Ectodermal cell (in vitro differentiated cells): ENCODE data around the gene FAM76B.
"Not testable (repeated sequence)": the region's sequence is repeated elsewhere in the genome, so short reads cannot be mapped to it uniquely, and the experiment has no call there.

Experiments used
- H3K27ac ChIP-seq: 2 replicates; pipeline ENCODE4 v1.7.0; 2013; ENCODE audit warnings: mild to moderate bottlenecking, low read depth, low read length; ENCODE audit not compliant: insufficient read depth, poor library complexity, severe bottlenecking
- H3K27me3 ChIP-seq: 2 replicates; pipeline ENCODE4 v1.7.0; 2013; ENCODE audit warnings: mild to moderate bottlenecking, low read length; ENCODE audit not compliant: insufficient read depth, control insufficient read depth, poor library complexity, severe bottlenecking
- H3K36me3 ChIP-seq: one replicate; pipeline ENCODE4 v1.7.0; 2013; ENCODE audit warnings: low read length; ENCODE audit not compliant: control insufficient read depth, insufficient read depth
- H3K4me1 ChIP-seq: one replicate; pipeline ENCODE4 v1.7.0; 2013; ENCODE audit warnings: low read length; ENCODE audit not compliant: control insufficient read depth, insufficient read depth
- H3K4me3 ChIP-seq: 2 replicates; pipeline ENCODE4 v1.7.0; 2013; ENCODE audit warnings: low read depth, low read length, control low read depth; ENCODE audit not compliant: insufficient read depth
- H3K9me3 ChIP-seq: 2 replicates; pipeline ENCODE4 v1.7.0; 2013; ENCODE audit warnings: mild to moderate bottlenecking, low read length, moderate library complexity; ENCODE audit not compliant: control insufficient read depth
- WGBS, 2 experiments: methylation state at CpG; one replicate each; pipeline ENCODE4 v1.1.7; 2013; ENCODE audit warnings: missing lambda C conversion rate in 2 of 2; 5-methylcytosine and 5-hydroxymethylcytosine counted together

The FAM76B gene

GRCh38 chr11:95811052-95811451, 21.5 kb upstream of the FAM76B start:
- H3K36me3 ChIP-seq, result peaks cover 17% of the 10 kb centered on the region
- H3K27ac ChIP-seq, H3K4me1 ChIP-seq, H3K9me3 ChIP-seq, H3K4me3 ChIP-seq, H3K27me3 ChIP-seq: not testable (repeated sequence)
- 96 to 99% methylated on average over 4 of the region's 4 CpGs for WGBS, 2 experiments

- 95% methylated on average over 6 of the region's 6 CpGs for WGBS, 2 experiments
- not testable (repeated sequence) for H3K27ac ChIP-seq, H3K4me3 ChIP-seq, H3K27me3 ChIP-seq, H3K4me1 ChIP-seq, H3K9me3 ChIP-seq
- H3K36me3 ChIP-seq, result peaks cover 21% of the 10 kb centered on the region
These were observed 16.9 kb upstream of the FAM76B start for GRCh38 chr11:95806464-95806863.

- WGBS, 2 experiments, result 90 to 99% methylated on average over 1 to 2 of the region's 2 CpGs
- Histone ChIP-seq H3K27ac (no peak overlapping the region), H3K27me3 (no peaks in the 10 kb centered on the region), H3K36me3 (peaks cover 21% of the 10 kb centered on the region), H3K4me3 (no peak overlapping the region), H3K9me3 (no peaks in the 10 kb centered on the region), H3K4me1 (no peaks in the 10 kb centered on the region)
These were observed 16.3 kb upstream of the FAM76B start for GRCh38 chr11:95805869-95806268.

- WGBS, 2 experiments, result no CpG with 5 or more reads among the region's 2 CpGs
- Histone ChIP-seq H3K27ac (no peak overlapping the region), H3K4me1 (no peaks in the 10 kb centered on the region), H3K4me3 (no peak overlapping the region), H3K27me3 (no peaks in the 10 kb centered on the region), H3K9me3 (no peaks in the 10 kb centered on the region), H3K36me3 (peaks cover 24% of the 10 kb centered on the region)
These were observed 14.4 kb upstream of the FAM76B start for GRCh38 chr11:95803973-95804372.

- Histone ChIP-seq H3K36me3 (peaks cover 24% of the 10 kb centered on the region), H3K27ac (no peak overlapping the region), H3K4me3 (no peak overlapping the region), H3K9me3 (no peaks in the 10 kb centered on the region), H3K27me3 (no peaks in the 10 kb centered on the region), H3K4me1 (no peaks in the 10 kb centered on the region)
- WGBS, 2 experiments, result 93% methylated on average over 1 of the region's 1 CpG
These were observed 13.2 kb upstream of the FAM76B start for GRCh38 chr11:95802806-95803205.

- Histone ChIP-seq H3K9me3 (no peaks in the 10 kb centered on the region), H3K36me3 (peaks cover 10% of the 10 kb centered on the region), H3K4me1 (no peaks in the 10 kb centered on the region), H3K4me3 (no peak overlapping the region), H3K27me3 (no peaks in the 10 kb centered on the region), H3K27ac (no peak overlapping the region)
- WGBS, 2 experiments, result 86 to 92% methylated on average over 11 of the region's 12 CpGs
These were observed 10.9 kb upstream of the FAM76B start for GRCh38 chr11:95800438-95800837.

- Histone ChIP-seq H3K4me3 (no peak overlapping the region), H3K27ac (no peak overlapping the region), H3K27me3 (no peaks in the 10 kb centered on the region), H3K9me3 (no peaks in the 10 kb centered on the region), H3K36me3 (peaks cover 10% of the 10 kb centered on the region), H3K4me1 (no peaks in the 10 kb centered on the region)
- 91 to 99% methylated on average over 1 of the region's 1 CpG for WGBS, 2 experiments
These were observed 10.0 kb upstream of the FAM76B start for GRCh38 chr11:95799546-95799945.

- no peaks in the 10 kb centered on the region for H3K27me3 ChIP-seq
- no peak overlapping the region for H3K27ac ChIP-seq
- H3K4me3 ChIP-seq, result no peak overlapping the region
- WGBS, 2 experiments, result 94 to 97% methylated on average over 3 of the region's 4 CpGs
- H3K36me3 ChIP-seq, result peaks cover 3% of the 10 kb centered on the region
- no peaks in the 10 kb centered on the region for H3K4me1 ChIP-seq
- H3K9me3 ChIP-seq, result no peaks in the 10 kb centered on the region
These were observed 6.9 kb upstream of the FAM76B start for GRCh38 chr11:95796501-95796900.

GRCh38 chr11:95795627-95796295, 6.2 kb upstream of the FAM76B start:
- H3K36me3 ChIP-seq, result peaks cover 3% of the 10 kb centered on the region
- H3K9me3 ChIP-seq, result no peaks in the 10 kb centered on the region
- H3K4me1 ChIP-seq, result no peaks in the 10 kb centered on the region
- H3K27ac ChIP-seq, result no peak overlapping the region
- no peaks in the 10 kb centered on the region for H3K27me3 ChIP-seq
- 97% methylated on average over 3 of the region's 3 CpGs for WGBS, 2 experiments
- no peak overlapping the region for H3K4me3 ChIP-seq

- Histone ChIP-seq H3K27ac (no peak overlapping the region), H3K27me3 (no peaks in the 10 kb centered on the region), H3K9me3 (no peaks in the 10 kb centered on the region), H3K36me3 (no peaks in the 10 kb centered on the region), H3K4me3 (no peak overlapping the region), H3K4me1 (no peaks in the 10 kb centered on the region)
- WGBS, 2 experiments, result 93 to 94% methylated on average over 5 of the region's 5 CpGs
These were observed 4.5 kb upstream of the FAM76B start for GRCh38 chr11:95794086-95794485.

GRCh38 chr11:95793116-95793515, 3.5 kb upstream of the FAM76B start:
- no peak overlapping the region for H3K4me3 ChIP-seq
- no peaks in the 10 kb centered on the region for H3K36me3 ChIP-seq
- H3K4me1 ChIP-seq, result peaks cover 5% of the 10 kb centered on the region
- WGBS, 2 experiments, result 93 to 97% methylated on average over 3 to 4 of the region's 4 CpGs
- H3K27ac ChIP-seq, result no peak overlapping the region
- no peaks in the 10 kb centered on the region for H3K27me3 ChIP-seq
- H3K9me3 ChIP-seq, result no peaks in the 10 kb centered on the region
